Thyroid gland (tissue), 4 donors: ENCODE data around the gene NKX2-2. TPM values are rescaled to one million over a fixed set of nuclear protein-coding genes. Genes with fewer than 3 reads are reported as not detected.
"Not testable (repeated sequence)": the region's sequence is repeated elsewhere in the genome, so short reads cannot be mapped to it uniquely, and the experiment has no call there.

Experiments used
- DNase-seq, 2 donors: peaks; one replicate each; pipeline ENCODE4 v3.0.0-alpha.2; 2019
- H3K27ac ChIP-seq, 3 donors: fragments of 200-600 bp; sonication (generic); 1 replicate in 2 of 3; 2 replicates in 1 of 3; pipeline ENCODE4 v1.5.1; 2016 to 2019; ENCODE audit warnings: mild to moderate bottlenecking in 1 of 3, moderate library complexity in 1 of 3
- H3K27me3 ChIP-seq: fragments of 200-600 bp; sonication (generic); one replicate; pipeline ENCODE4 v1.5.1; 2019
- H3K36me3 ChIP-seq, 2 donors: fragments of 200-600 bp; sonication (generic); one replicate each; pipeline ENCODE4 v1.5.1; 2016 to 2019
- H3K4me1 ChIP-seq, 2 donors: fragments of 200-600 bp; sonication (generic); one replicate each; pipeline ENCODE4 v1.5.1; 2017 to 2019
- H3K4me3 ChIP-seq, 3 donors: fragments of 200-600 bp; sonication (generic); replicated peaks in 1 of 3; 1 replicate in 2 of 3; 2 replicates in 1 of 3; pipeline ENCODE4 v1.5.1; 2016; ENCODE audit warnings: mild to moderate bottlenecking in 1 of 3
- H3K9me3 ChIP-seq: fragments of 200-600 bp; sonication (generic); one replicate; pipeline ENCODE4 v1.5.1; 2017
- POLR2A ChIP-seq, 2 donors: fragments of 450-650 bp; IDR thresholded peaks; one replicate each; pipeline ENCODE4 v1.6.1; 2017; ENCODE audit warnings: antibody characterized with exemption in 2 of 2, mild to moderate bottlenecking in 2 of 2, moderate library complexity in 1 of 2
- WGBS, 2 donors: methylation state at CpG; one replicate each; pipeline ENCODE4 v1.1.5; 2017; 5-methylcytosine and 5-hydroxymethylcytosine counted together
- intact Hi-C: fragments of 100-400 bp; cut with DNase I; formaldehyde crosslinking; loops from one replicate; pipeline ENCODE4 v1.15.1; 2023
- total RNA-seq, 4 donors: library from RNA; depleted of rRNA; stranded (reverse); fragments of >200 nt; gene quantifications; one replicate each; pipeline ENCODE4 v1.2.3, GENCODE V29; 2016
- TF ChIP-seq, protein P1 (sequence below), 6 experiments: fragments of 200-600 bp in 3 of 6; fragments of 450-650 bp in 3 of 6; sonication (generic) in 3 of 6; IDR thresholded peaks; one replicate each; pipeline ENCODE4 v1.5.1; 2016 to 2019; ENCODE audit warnings: antibody characterized with exemption in 6 of 6, mild to moderate bottlenecking in 2 of 6, inconsistent platforms in 1 of 6, moderate library complexity in 1 of 6

Gene NKX2-2
- total RNA-seq, 4 donors from 2014 or later: 0.42 TPM; not detected in 3

GRCh38 chr20:21490105-21490504 lies 23.8 kb downstream of the NKX2-2 start:
- H3K4me3 ChIP-seq: no peak overlapping the region
- no peaks in the 10 kb centered on the region for H3K36me3 ChIP-seq
- H3K27me3 ChIP-seq: peaks cover 3% of the 10 kb centered on the region
- WGBS, 2 donors: 25 to 30% methylated on average over 2 of the region's 2 CpGs
- no peaks in the 10 kb centered on the region for H3K9me3 ChIP-seq
- no peak for TF ChIP-seq POLR2A (IDR thresholded peaks at IDR 0.05)
- TF ChIP-seq, protein P1, sequence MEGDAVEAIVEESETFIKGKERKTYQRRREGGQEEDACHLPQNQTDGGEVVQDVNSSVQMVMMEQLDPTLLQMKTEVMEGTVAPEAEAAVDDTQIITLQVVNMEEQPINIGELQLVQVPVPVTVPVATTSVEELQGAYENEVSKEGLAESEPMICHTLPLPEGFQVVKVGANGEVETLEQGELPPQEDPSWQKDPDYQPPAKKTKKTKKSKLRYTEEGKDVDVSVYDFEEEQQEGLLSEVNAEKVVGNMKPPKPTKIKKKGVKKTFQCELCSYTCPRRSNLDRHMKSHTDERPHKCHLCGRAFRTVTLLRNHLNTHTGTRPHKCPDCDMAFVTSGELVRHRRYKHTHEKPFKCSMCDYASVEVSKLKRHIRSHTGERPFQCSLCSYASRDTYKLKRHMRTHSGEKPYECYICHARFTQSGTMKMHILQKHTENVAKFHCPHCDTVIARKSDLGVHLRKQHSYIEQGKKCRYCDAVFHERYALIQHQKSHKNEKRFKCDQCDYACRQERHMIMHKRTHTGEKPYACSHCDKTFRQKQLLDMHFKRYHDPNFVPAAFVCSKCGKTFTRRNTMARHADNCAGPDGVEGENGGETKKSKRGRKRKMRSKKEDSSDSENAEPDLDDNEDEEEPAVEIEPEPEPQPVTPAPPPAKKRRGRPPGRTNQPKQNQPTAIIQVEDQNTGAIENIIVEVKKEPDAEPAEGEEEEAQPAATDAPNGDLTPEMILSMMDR (IDR thresholded peaks at IDR 0.05): peak in 2 of 6 experiments; percentile 14 to 16
- H3K27ac ChIP-seq: no peak overlapping the region
- no peak for DNase-seq
- H3K4me1 ChIP-seq: no peaks in the 10 kb centered on the region
- intact Hi-C loops: no loop called here

- H3K4me3 ChIP-seq, DNase-seq, H3K4me1 ChIP-seq, intact Hi-C loops, H3K9me3 ChIP-seq, H3K27ac ChIP-seq, H3K27me3 ChIP-seq, H3K36me3 ChIP-seq: not testable (repeated sequence)
- 88 to 92% methylated on average over 2 of the region's 2 CpGs for WGBS, 2 donors
Observed at GRCh38 chr20:21480144-21480543, 33.7 kb downstream of the NKX2-2 start.

DNA sequence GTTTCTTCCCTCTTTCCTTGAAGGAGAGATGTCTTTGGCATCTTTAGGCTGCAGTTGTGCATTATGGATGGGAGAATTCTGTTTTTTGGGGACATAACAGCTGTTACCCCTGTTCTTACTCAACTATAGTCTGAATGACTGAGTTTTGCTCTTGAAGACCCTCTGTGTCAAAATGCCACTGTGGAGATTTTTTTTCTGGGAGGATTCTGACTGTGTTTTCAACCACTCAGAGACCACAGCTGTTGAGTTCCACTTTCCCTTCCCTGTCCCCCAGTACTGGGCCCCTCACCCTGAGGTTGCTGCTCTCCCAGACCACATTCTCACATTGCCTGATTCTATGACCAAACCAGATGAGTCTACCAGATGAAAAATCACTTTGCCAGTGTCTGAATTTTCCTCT lies 48.1 kb downstream of the NKX2-2 start:
- TF ChIP-seq, protein P1 (IDR thresholded peaks at IDR 0.05): no peak
- TF ChIP-seq POLR2A (IDR thresholded peaks at IDR 0.05): no peak
- no peak overlapping the region for H3K4me3 ChIP-seq

GRCh38 chr20:21464916-21465315 lies 48.9 kb downstream of the NKX2-2 start:
- H3K36me3 ChIP-seq: no peaks in the 10 kb centered on the region
- intact Hi-C loops: no loop called here
- no peaks in the 10 kb centered on the region for H3K27me3 ChIP-seq
- no peak overlapping the region for H3K4me3 ChIP-seq
- 80 to 88% methylated on average over 2 of the region's 2 CpGs for WGBS, 2 donors
- no peaks in the 10 kb centered on the region for H3K4me1 ChIP-seq
- H3K27ac ChIP-seq: no peak overlapping the region
- DNase-seq: no peak
- TF ChIP-seq POLR2A (IDR thresholded peaks at IDR 0.05): no peak
- TF ChIP-seq, protein P1 (IDR thresholded peaks at IDR 0.05): no peak
- no peaks in the 10 kb centered on the region for H3K9me3 ChIP-seq

More for the DNA sequence above, 48.1 kb downstream of the NKX2-2 start:
- Histone ChIP-seq H3K36me3 (no peaks in the 10 kb centered on the region), H3K9me3 (no peaks in the 10 kb centered on the region), H3K4me1 (no peaks in the 10 kb centered on the region), H3K27ac (no peak overlapping the region), H3K27me3 (no peaks in the 10 kb centered on the region)
- intact Hi-C loops: no loop called here
- no peak for DNase-seq

Other genes with a start within 250 kb of the NKX2-2 start
- 10 to 100 TPM; 76.7 to 87.5 (median 80.1) TPM for gene XRN2, start 210.7 kb downstream of the NKX2-2 start, total RNA-seq
- under 1 TPM in 1 of 4 donors, not detected in 3; 0.11 TPM for gene NKX2-4, start 116.5 kb downstream of the NKX2-2 start, total RNA-seq
- 1 to 10 TPM in 1 of 4 donors, under 1 TPM in 2, not detected in 1; 0.81 to 1.6 (median 0.88) TPM for gene PAX1, start 191.6 kb upstream of the NKX2-2 start, total RNA-seq